OCI-LY7 (cell line): ENCODE data around the gene MIP.

ENCODE experiments used
- CTCF ChIP-seq: fragments of 200-600 bp; sonication (generic); conservative IDR thresholded peaks from 2 replicates; pipeline ENCODE4 v1.5.1; 2014; ENCODE audit warnings: mild to moderate bottlenecking, antibody characterized with exemption, low read length, moderate library complexity, mixed read lengths
- EZH2phosphoT487 ChIP-seq: fragments of 200-600 bp; sonication (generic); IDR thresholded peaks from 2 replicates; pipeline ENCODE4 v1.6.1; 2018; ENCODE audit warnings: low read depth, borderline replicate concordance, mild to moderate bottlenecking, mixed run types, antibody characterized with exemption, low read length, moderate library complexity, mixed read lengths

GRCh38 chr12:56487448-56488040 lies 33.1 kb upstream of the MIP start:
- TF ChIP-seq CTCF (no peak), EZH2phosphoT487 (no peak; the same call in 1 of the 2 replicates)
